B cell (primary cell): Measurements from ENCODE around the gene DNAJA3. TPM values are rescaled to one million over a fixed set of nuclear protein-coding genes. Genes with fewer than 3 reads are reported as not detected.

ENCODE experiments used
- ATAC-seq: fragments of 200-7000 bp; cut with Tn5 transposase; one replicate; pipeline ENCODE4 v1.10.0; 2021; ENCODE audit warnings: low read depth, mild to moderate bottlenecking, moderate number of reproducible peaks, moderate library complexity
- CTCF ChIA-PET: fragments of 350-600 bp; sonication (Branson Sonifier 250); formaldehyde crosslinking; loops from one replicate; lab custom pipeline; 2021; ENCODE audit warnings: antibody characterized with exemption, inconsistent platforms; lab: Charles Lee
- POLR2A ChIA-PET: fragments of 350-600 bp; sonication (Branson Sonifier 250); formaldehyde crosslinking; loops from one replicate; lab custom pipeline; 2021; ENCODE audit warnings: antibody characterized with exemption; lab: Charles Lee
- DNase-seq: peaks from one replicate; pipeline ENCODE4 v3.0.0; 2013
- H2AFZ ChIP-seq: 2 replicates; pipeline ENCODE4 v1.6.1; 2012; ENCODE audit warnings: mild to moderate bottlenecking, low read depth, low read length; ENCODE audit not compliant: insufficient read depth, poor library complexity, severe bottlenecking
- H3K27ac ChIP-seq, 2 donors: 1 replicate in 1 of 2; 2 replicates in 1 of 2; pipeline ENCODE4 v1.5.1; 2012 to 2013; ENCODE audit warnings: low read length in 2 of 2, mild to moderate bottlenecking in 2 of 2, moderate library complexity in 1 of 2
- H3K27me3 ChIP-seq, 4 experiments: fragments of 200-600 bp in 1 of 4; sonication (generic) in 1 of 4; replicated peaks in 1 of 4; 1 replicate in 2 of 4; 2 replicates in 2 of 4; pipeline versions ENCODE4 v1.6.1 to v1.7.0; 2013 to 2016; ENCODE audit warnings: low read length in 3 of 4, mild to moderate bottlenecking in 2 of 4, mixed read lengths in 1 of 4, moderate library complexity in 1 of 4; ENCODE audit not compliant: insufficient read depth in 4 of 4, control insufficient read depth in 3 of 4; ENCODE audit errors: control extremely low read depth in 1 of 4
- H3K36me3 ChIP-seq, 2 experiments: replicated peaks in 1 of 2; 1 replicate in 1 of 2; 2 replicates in 1 of 2; pipeline versions ENCODE4 v1.6.1 to v1.7.1; 2013; ENCODE audit warnings: low read length in 1 of 2; ENCODE audit not compliant: insufficient read depth in 2 of 2, control insufficient read depth in 1 of 2; ENCODE audit errors: control extremely low read depth in 1 of 2, extremely low read depth in 1 of 2
- H3K4me1 ChIP-seq, 2 donors: fragments of 200-600 bp in 1 of 2; sonication (generic) in 1 of 2; 1 replicate in 1 of 2; 2 replicates in 1 of 2; pipeline versions ENCODE4 v1.5.1 to v1.6.1; 2013 to 2017; ENCODE audit warnings: low read length in 2 of 2; ENCODE audit not compliant: control insufficient read depth in 2 of 2, insufficient read depth in 2 of 2
- H3K4me2 ChIP-seq: replicated peaks from 2 replicates; pipeline ENCODE3; 2012; ENCODE audit warnings: mild to moderate bottlenecking, low read depth, low read length; ENCODE audit not compliant: poor library complexity, severe bottlenecking
- H3K4me3 ChIP-seq, 5 experiments: fragments of 200-600 bp in 1 of 5; sonication (generic) in 1 of 5; 1 replicate in 3 of 5; 2 replicates in 2 of 5; pipeline versions ENCODE4 v1.5.1 to v1.7.0; 2011 to 2016; ENCODE audit warnings: low read length in 4 of 5, mild to moderate bottlenecking in 4 of 5, low read depth in 2 of 5, control low read depth in 1 of 5, moderate library complexity in 1 of 5; ENCODE audit not compliant: insufficient read depth in 1 of 5; ENCODE audit errors: control extremely low read depth in 1 of 5, extremely low read depth in 1 of 5
- H3K79me2 ChIP-seq: fragments of 200-600 bp; sonication (generic); one replicate; pipeline ENCODE4 v1.6.0; 2016; ENCODE audit warnings: low read length; ENCODE audit not compliant: control insufficient read depth, insufficient read depth
- H3K9ac ChIP-seq: fragments of 200-600 bp; sonication (generic); 2 replicates; pipeline ENCODE4 v1.6.1; 2017; ENCODE audit warnings: mild to moderate bottlenecking, low read length, moderate library complexity
- H3K9me3 ChIP-seq, 3 donors: one replicate each; pipeline versions ENCODE4 v1.6.1 to v1.7.1; 2013; ENCODE audit warnings: low read length in 2 of 3; ENCODE audit not compliant: control insufficient read depth in 2 of 3, insufficient read depth in 1 of 3; ENCODE audit errors: control extremely low read depth in 1 of 3
- H4K20me1 ChIP-seq: 2 replicates; pipeline ENCODE4 v1.6.0; 2012; ENCODE audit warnings: mild to moderate bottlenecking, low read length; ENCODE audit not compliant: insufficient read depth, control insufficient read depth, poor library complexity, severe bottlenecking
- H3K27ac Mint-ChIP-seq: one replicate; pipeline ENCODE4 v1.8.0; 2021; ENCODE audit warnings: mixed read lengths
- H3K27me3 Mint-ChIP-seq: one replicate; pipeline ENCODE4 v1.8.0; 2021; ENCODE audit warnings: mixed read lengths
- H3K4me1 Mint-ChIP-seq: one replicate; pipeline ENCODE4 v1.8.0; 2021; ENCODE audit warnings: mixed read lengths
- H3K4me3 Mint-ChIP-seq: one replicate; pipeline ENCODE4 v1.8.0; 2021; ENCODE audit warnings: mixed read lengths
- H3K9me3 Mint-ChIP-seq: one replicate; pipeline ENCODE4 v1.8.0; 2022; ENCODE audit warnings: mixed read lengths; ENCODE audit not compliant: insufficient read depth
- EZH2 ChIP-seq: IDR thresholded peaks from 2 replicates; pipeline ENCODE4 v1.6.1; 2012; ENCODE audit warnings: borderline replicate concordance, low read depth, mild to moderate bottlenecking, moderate library complexity, low read length; ENCODE audit not compliant: insufficient read depth, poor library complexity, severe bottlenecking
- WGBS: methylation state at CpG from one replicate; pipeline ENCODE4 v1.1.5; 2013; ENCODE audit warnings: missing lambda C conversion rate; ENCODE audit not compliant: insufficient coverage; 5-methylcytosine and 5-hydroxymethylcytosine counted together
- intact Hi-C: fragments of 100-400 bp; cut with micrococcal nuclease; formaldehyde crosslinking; loops from one replicate; pipeline ENCODE4 v1.10.0; 2022
- polyA plus RNA-seq: library from polyadenylated mRNA; depleted of rRNA; stranded (reverse); fragments of >200 nt; gene quantifications from 2 replicates; pipeline ENCODE4 v1.2.3, GENCODE V29; 2012
- total RNA-seq, 2 donors: library from RNA; stranded (reverse); fragments of 120-200 nt in 1 of 2; gene quantifications; 1 replicate in 1 of 2; 2 replicates in 1 of 2; pipeline versions ENCODE4 v1.2.3 to v1.2.4, GENCODE V29; 2013 to 2022
- TF ChIP-seq, protein P1 (sequence below): fragments of 200-600 bp; IDR thresholded peaks from one replicate; pipeline ENCODE4 v1.8.0; 2022; ENCODE audit warnings: antibody characterized with exemption, mild to moderate bottlenecking

Gene DNAJA3
- total and polyA plus RNA-seq, 2 donors (not counting 1 experiment from before 2014, with no cell fraction given), result 59.3 to 67.7 TPM

DNA sequence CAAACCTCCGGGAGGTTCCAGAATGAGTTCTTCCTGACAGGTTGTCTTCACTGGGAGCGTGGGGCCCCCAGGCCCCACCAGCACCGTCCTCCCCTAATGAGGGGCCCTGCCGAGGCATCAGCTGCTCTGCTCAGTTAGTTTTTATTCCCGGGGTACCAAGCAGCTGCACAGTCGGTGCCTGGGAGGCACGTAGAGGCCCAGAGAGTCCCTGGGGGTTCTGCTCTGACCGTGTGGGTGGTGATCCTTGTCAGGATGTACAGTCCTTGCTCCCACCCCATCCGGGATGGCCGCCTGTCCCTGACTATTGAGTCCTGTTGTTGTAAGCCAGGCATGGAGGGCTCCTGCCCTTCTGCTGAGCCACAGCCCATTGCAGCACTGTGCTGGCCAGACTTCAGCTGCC is 30.3 kb downstream of the DNAJA3 start:
- no peaks in the 10 kb centered on the region for H3K4me1 ChIP-seq
- 79% methylated on average over 9 of the region's 10 CpGs for whole genome bisulfite sequencing
- no peaks in the 10 kb centered on the region for H3K27me3 ChIP-seq
- Mint-ChIP-seq H3K4me1 (no peaks in the 10 kb centered on the region), H3K9me3 (no peaks in the 10 kb centered on the region), H3K27ac (no peak overlapping the region), H3K4me3 (no peak overlapping the region), H3K27me3 (no peaks in the 10 kb centered on the region)
- CTCF ChIA-PET, result interaction anchor here (1.4 kb wide), 1 partner anchor 94 kb away, joined by 3 read pairs; no protein-coding TSS in a partner anchor
- H3K79me2 ChIP-seq, result no peaks in the 10 kb centered on the region
- no peaks in the 10 kb centered on the region for H4K20me1 ChIP-seq
- H3K27ac ChIP-seq, result no peak overlapping the region
- H3K36me3 ChIP-seq, result peaks cover 2 to 50% of the 10 kb centered on the region in 2 experiments
- H3K9me3 ChIP-seq, result no peaks in the 10 kb centered on the region
- H2AFZ ChIP-seq, result no peak overlapping the region
- no peak overlapping the region for H3K4me3 ChIP-seq
- H3K9ac ChIP-seq, result no peak overlapping the region
- no peak for TF ChIP-seq EZH2
- TF ChIP-seq, protein P1, sequence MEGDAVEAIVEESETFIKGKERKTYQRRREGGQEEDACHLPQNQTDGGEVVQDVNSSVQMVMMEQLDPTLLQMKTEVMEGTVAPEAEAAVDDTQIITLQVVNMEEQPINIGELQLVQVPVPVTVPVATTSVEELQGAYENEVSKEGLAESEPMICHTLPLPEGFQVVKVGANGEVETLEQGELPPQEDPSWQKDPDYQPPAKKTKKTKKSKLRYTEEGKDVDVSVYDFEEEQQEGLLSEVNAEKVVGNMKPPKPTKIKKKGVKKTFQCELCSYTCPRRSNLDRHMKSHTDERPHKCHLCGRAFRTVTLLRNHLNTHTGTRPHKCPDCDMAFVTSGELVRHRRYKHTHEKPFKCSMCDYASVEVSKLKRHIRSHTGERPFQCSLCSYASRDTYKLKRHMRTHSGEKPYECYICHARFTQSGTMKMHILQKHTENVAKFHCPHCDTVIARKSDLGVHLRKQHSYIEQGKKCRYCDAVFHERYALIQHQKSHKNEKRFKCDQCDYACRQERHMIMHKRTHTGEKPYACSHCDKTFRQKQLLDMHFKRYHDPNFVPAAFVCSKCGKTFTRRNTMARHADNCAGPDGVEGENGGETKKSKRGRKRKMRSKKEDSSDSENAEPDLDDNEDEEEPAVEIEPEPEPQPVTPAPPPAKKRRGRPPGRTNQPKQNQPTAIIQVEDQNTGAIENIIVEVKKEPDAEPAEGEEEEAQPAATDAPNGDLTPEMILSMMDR, result no peak
- intact Hi-C loops, result no loop called here
- ATAC-seq, result no peak
- no peak overlapping the region for H3K4me2 ChIP-seq
- POLR2A ChIA-PET, result no interaction called here
- DNase-seq, result no peak

DNA sequence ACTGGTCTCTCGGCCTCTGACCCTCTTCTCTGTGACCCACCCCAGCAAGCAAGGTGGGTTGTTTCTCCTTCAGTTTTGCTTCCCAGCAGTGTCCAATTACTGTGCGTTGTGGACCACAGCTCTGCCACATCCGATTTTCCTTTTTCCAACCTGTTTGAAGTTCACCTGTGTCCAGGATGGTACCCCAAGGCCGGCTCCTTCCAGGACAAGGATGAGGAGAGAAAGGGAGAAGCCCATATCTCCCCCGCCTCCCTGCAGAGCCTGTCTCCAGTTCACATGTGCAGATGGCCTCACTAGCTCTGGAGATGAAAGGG is 35.2 kb downstream of the DNAJA3 start:
- H3K9me3 Mint-ChIP-seq, result no peaks in the 10 kb centered on the region
- no peaks in the 10 kb centered on the region for H3K79me2 ChIP-seq
- TF ChIP-seq EZH2, result no peak
- TF ChIP-seq, protein P1, result no peak
- no peaks in the 10 kb centered on the region for H3K4me1 ChIP-seq
- ATAC-seq, result no peak
- H3K4me3 Mint-ChIP-seq, result no peak overlapping the region
- no peaks in the 10 kb centered on the region for H3K27me3 Mint-ChIP-seq
- CTCF ChIA-PET, result interaction anchor here (0.7 to 1.1 kb wide), 2 partner anchors 10 to 89 kb away, joined by 3 to 4 read pairs; no protein-coding TSS in a partner anchor
- H3K36me3 ChIP-seq, result peaks cover 0 to 33% of the 10 kb centered on the region in 2 experiments
- no peak overlapping the region for H3K27ac Mint-ChIP-seq
- no peaks in the 10 kb centered on the region for H3K27me3 ChIP-seq
- intact Hi-C loops, result no loop called here
- H3K9ac ChIP-seq, result no peak overlapping the region
- no peaks in the 10 kb centered on the region for H4K20me1 ChIP-seq
- no peak overlapping the region for H3K4me2 ChIP-seq
- H3K27ac ChIP-seq, result no peak overlapping the region
- no peaks in the 10 kb centered on the region for H3K9me3 ChIP-seq
- H2AFZ ChIP-seq, result no peak overlapping the region
- WGBS, result 100% methylated on average over 4 of the region's 5 CpGs
- DNase-seq, result no peak
- H3K4me3 ChIP-seq, result no peak overlapping the region
- POLR2A ChIA-PET, result no interaction called here
- no peaks in the 10 kb centered on the region for H3K4me1 Mint-ChIP-seq
